Measurements from ENCODE around the gene FOSL2. TPM values are rescaled to one million over a fixed set of nuclear protein-coding genes. Genes with fewer than 3 reads are reported as not detected.

Gene FOSL2
- polyA plus RNA-seq, 1 donor (not counting 4 experiments of a cell fraction or from before 2014, with no cell fraction given): 24.1 TPM

DNA sequence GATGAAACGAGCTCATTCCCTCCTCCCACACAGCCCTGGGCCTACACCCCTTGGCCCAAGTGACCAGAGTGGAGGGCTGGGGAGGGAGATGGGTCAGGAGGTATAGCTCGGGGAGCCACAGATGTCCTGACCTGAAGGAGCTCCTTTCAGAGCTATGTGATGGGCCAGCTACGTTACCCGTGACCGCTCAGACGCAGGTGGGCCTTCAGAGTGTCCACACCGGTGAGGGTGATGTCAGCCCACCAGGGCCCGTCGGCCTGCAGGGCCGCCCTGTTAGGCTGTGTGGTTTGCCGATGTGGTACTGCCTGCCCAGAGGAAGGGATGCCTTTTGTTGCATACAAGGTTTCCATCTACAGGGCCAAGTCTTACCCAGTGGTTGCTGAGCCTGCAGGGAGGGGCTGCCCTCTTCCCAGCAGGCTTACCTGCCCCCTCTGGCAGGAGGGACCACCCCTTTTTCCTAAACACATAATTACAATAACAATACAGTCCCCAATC lies 41.8 kb upstream of the FOSL2 start:
- TF ChIP-seq CTCF (optimal IDR thresholded peaks at IDR 0.05 in 1 of 3, IDR thresholded peaks at IDR 0.05 in 1 of 3, conservative IDR thresholded peaks at IDR 0.05 in 1 of 3; ENCODE audit: extremely low read depth in 1 of 3, insufficient read depth in 2 of 3, low read length in 3 of 3): no peak
- no peak for TF ChIP-seq EZH2 (IDR thresholded peaks at IDR 0.05; ENCODE audit: low read length)
- no peak for FAIRE-seq

GRCh38 chr2:28351621-28352020 lies 41.0 kb upstream of the FOSL2 start:
- H2AFZ ChIP-seq (ENCODE audit: control insufficient read depth, low read length): no peak overlapping the region
- H3K27ac ChIP-seq (ENCODE audit: control insufficient read depth, insufficient read depth, low read length): no peak overlapping the region
- no peaks in the 10 kb centered on the region for H3K79me2 ChIP-seq (ENCODE audit: control insufficient read depth, insufficient read depth, low read length)
- no peak for TF ChIP-seq EZH2 (IDR thresholded peaks at IDR 0.05; ENCODE audit: low read length)
- no peak for TF ChIP-seq CTCF (optimal IDR thresholded peaks at IDR 0.05 in 1 of 3, IDR thresholded peaks at IDR 0.05 in 1 of 3, conservative IDR thresholded peaks at IDR 0.05 in 1 of 3; ENCODE audit: extremely low read depth in 1 of 3, insufficient read depth in 2 of 3, low read length in 3 of 3)
- DNase-seq (ENCODE audit: low read depth, low spot score) (no peak), FAIRE-seq (no peak)
- dilution Hi-C loops (cut with MboI; ENCODE audit: extremely low pct_ligation_motif_present, low sequenced_read_pairs): no loop called here
- no peaks in the 10 kb centered on the region for H3K36me3 ChIP-seq (ENCODE audit: control insufficient read depth in 2 of 2, extremely low read depth in 1 of 2, insufficient read depth in 2 of 2, low read length in 2 of 2)
- no peaks in the 10 kb centered on the region for H3K9me3 ChIP-seq (ENCODE audit: control insufficient read depth, low read depth, low read length)
- H3K27me3 ChIP-seq (ENCODE audit: control insufficient read depth, extremely low read depth, insufficient read depth, low read length): no peaks in the 10 kb centered on the region
- peaks cover 7% of the 10 kb centered on the region for H3K4me1 ChIP-seq (ENCODE audit: control insufficient read depth, extremely low read depth, insufficient read depth, low read length)
- no peaks in the 10 kb centered on the region for H3K9me1 ChIP-seq (ENCODE audit: control insufficient read depth, extremely low read depth, insufficient read depth, low read length)
- no peak overlapping the region for H3K4me2 ChIP-seq (ENCODE audit: control insufficient read depth, extremely low read depth, insufficient read depth, low read depth, low read length)
- no peak overlapping the region for H3K4me3 ChIP-seq (ENCODE audit: control insufficient read depth in 2 of 3, extremely low read depth in 1 of 3, insufficient read depth in 2 of 3, low read depth in 1 of 3, low read length in 3 of 3)
- H4K20me1 ChIP-seq (ENCODE audit: control insufficient read depth, extremely low read depth, insufficient read depth, low read length): no peaks in the 10 kb centered on the region
- no peak overlapping the region for H3K9ac ChIP-seq (ENCODE audit: control insufficient read depth, extremely low read depth, insufficient read depth, low read length)

More for the DNA sequence above, 41.8 kb upstream of the FOSL2 start:
- dilution Hi-C loops (cut with MboI; ENCODE audit: extremely low pct_ligation_motif_present, low sequenced_read_pairs): no loop called here
- H3K9ac ChIP-seq (ENCODE audit: control insufficient read depth, extremely low read depth, insufficient read depth, low read length): no peak overlapping the region
- no peaks in the 10 kb centered on the region for H3K79me2 ChIP-seq (ENCODE audit: control insufficient read depth, insufficient read depth, low read length)
- no peak for DNase-seq (ENCODE audit: low read depth, low spot score)
- H3K27ac ChIP-seq (ENCODE audit: control insufficient read depth, insufficient read depth, low read length): no peak overlapping the region
- H3K4me2 ChIP-seq (ENCODE audit: control insufficient read depth, extremely low read depth, insufficient read depth, low read depth, low read length): no peak overlapping the region
- peaks cover 2% of the 10 kb centered on the region for H3K4me1 ChIP-seq (ENCODE audit: control insufficient read depth, extremely low read depth, insufficient read depth, low read length)
- no peaks in the 10 kb centered on the region for H3K27me3 ChIP-seq (ENCODE audit: control insufficient read depth, extremely low read depth, insufficient read depth, low read length)
- H3K9me3 ChIP-seq (ENCODE audit: control insufficient read depth, low read depth, low read length): no peaks in the 10 kb centered on the region
- H3K9me1 ChIP-seq (ENCODE audit: control insufficient read depth, extremely low read depth, insufficient read depth, low read length): no peaks in the 10 kb centered on the region
- no peak overlapping the region for H3K4me3 ChIP-seq (ENCODE audit: control insufficient read depth in 2 of 3, extremely low read depth in 1 of 3, insufficient read depth in 2 of 3, low read depth in 1 of 3, low read length in 3 of 3)
- H3K36me3 ChIP-seq (ENCODE audit: control insufficient read depth in 2 of 2, extremely low read depth in 1 of 2, insufficient read depth in 2 of 2, low read length in 2 of 2): no peaks in the 10 kb centered on the region
- no peak overlapping the region for H2AFZ ChIP-seq (ENCODE audit: control insufficient read depth, low read length)
- no peaks in the 10 kb centered on the region for H4K20me1 ChIP-seq (ENCODE audit: control insufficient read depth, extremely low read depth, insufficient read depth, low read length)
